Smooth muscle cell of the pulmonary artery (primary cell): ENCODE results near the gene PIAS1. TPM values are rescaled to one million over a fixed set of nuclear protein-coding genes. Genes with fewer than 3 reads are reported as not detected.

ENCODE experiments used
- total RNA-seq: library from RNA; depleted of rRNA; stranded (reverse); fragments of >200 nt; gene quantifications from 2 replicates; pipeline ENCODE4 v1.2.3, GENCODE V29; 2014

PIAS1 gene
- total RNA-seq: 13.5 and 15.1 TPM in 2 replicates

GRCh38 chr15:68053701-68054627 lies at the start of gene PIAS1:
Gene PIAS1 (plus strand): TSS chr15:68054315. CDS start chr15:68054327, 12 bp downstream.

GRCh38 chr15:68204776-68205557 lies 150.9 kb downstream of the PIAS1 start, which contains the start of gene CALML4:
Gene CALML4 (minus strand): TSS chr15:68205332. CDS start chr15:68205247, 85 bp downstream.

GRCh38 chr15:68229386-68230156 lies 175.5 kb downstream of the PIAS1 start, which contains the start of gene CLN6:
Gene CLN6 (minus strand): TSS chr15:68229728. CDS start chr15:68229584, 144 bp downstream.

Other genes with a start within 250 kb of the PIAS1 start
- 0.07 and 0.17 TPM in 2 replicates for gene SKOR1, start 228.8 kb upstream of the PIAS1 start, total RNA-seq
- not detected in 2 replicates for gene RNU6-1, start 214.3 kb upstream of the PIAS1 start, total RNA-seq
- gene CALML4, start 151.0 kb downstream of the PIAS1 start, total RNA-seq: 1.6 and 2.3 TPM in 2 replicates
- gene CLN6, start 175.4 kb downstream of the PIAS1 start, total RNA-seq: 7.5 and 12.1 TPM in 2 replicates
- gene FEM1B, start 223.4 kb downstream of the PIAS1 start, total RNA-seq: 52.8 and 57.0 TPM in 2 replicates